Osteoblast (primary cell): ENCODE results near the gene CTNNA2. TPM values are rescaled to one million over a fixed set of nuclear protein-coding genes. Genes with fewer than 3 reads are reported as not detected.

Source experiments
- DNase-seq: peaks from one replicate; pipeline ENCODE4 v3.0.0; 2011; ENCODE audit warnings: low spot score, mixed read lengths; ENCODE audit not compliant: insufficient read length; ENCODE audit errors: missing footprints
- H2AFZ ChIP-seq: 2 replicates; pipeline ENCODE4 v1.6.0; 2011; ENCODE audit warnings: mild to moderate bottlenecking, low read length
- H3K27ac ChIP-seq: 2 replicates; pipeline ENCODE4 v1.5.1; 2011; ENCODE audit warnings: mild to moderate bottlenecking, low read depth, low read length, moderate library complexity
- H3K27me3 ChIP-seq: 2 replicates; pipeline ENCODE4 v1.6.0; 2012; ENCODE audit warnings: mild to moderate bottlenecking, control low read depth, inconsistent platforms, low read length, moderate library complexity; ENCODE audit not compliant: insufficient read depth
- H3K36me3 ChIP-seq: 2 replicates; pipeline ENCODE4 v1.5.1; 2011; ENCODE audit warnings: mild to moderate bottlenecking, low read length, control low read depth, moderate library complexity; ENCODE audit not compliant: insufficient read depth
- H3K4me1 ChIP-seq: 2 replicates; pipeline ENCODE4 v1.5.1; 2011; ENCODE audit warnings: mild to moderate bottlenecking, low read length, control low read depth, moderate library complexity; ENCODE audit not compliant: insufficient read depth
- H3K4me2 ChIP-seq: 2 replicates; pipeline ENCODE4 v1.6.0; 2011; ENCODE audit warnings: mild to moderate bottlenecking, low read length; ENCODE audit not compliant: insufficient read depth
- H3K4me3 ChIP-seq: fragments of 200-600 bp; sonication (generic); 3 replicates; pipeline ENCODE4 v1.5.1; 2012; ENCODE audit warnings: mild to moderate bottlenecking, low read length, inconsistent platforms; ENCODE audit not compliant: insufficient read depth
- H3K79me2 ChIP-seq: 2 replicates; pipeline ENCODE4 v1.6.0; 2012; ENCODE audit warnings: mild to moderate bottlenecking, low read length, control low read depth, inconsistent platforms; ENCODE audit not compliant: insufficient read depth
- H3K9me3 ChIP-seq: 2 replicates; pipeline ENCODE4 v1.5.1; 2011; ENCODE audit warnings: low read depth, low read length, control low read depth
- H4K20me1 ChIP-seq: 2 replicates; pipeline ENCODE4 v1.6.0; 2012; ENCODE audit warnings: mild to moderate bottlenecking, low read length, control low read depth; ENCODE audit not compliant: insufficient read depth
- total RNA-seq: library from RNA; depleted of rRNA; stranded (reverse); fragments of >200 nt; gene quantifications from 2 replicates; pipeline ENCODE4 v1.2.3, GENCODE V29; 2012
- TF ChIP-seq, protein P1 (sequence below): IDR thresholded peaks from 2 replicates; pipeline ENCODE4 v1.5.1; 2011; ENCODE audit warnings: mild to moderate bottlenecking, low read depth, low read length, moderate library complexity; ENCODE audit errors: extremely low read depth

CTNNA2 gene
- total RNA-seq, 1 donor: not detected

DNA sequence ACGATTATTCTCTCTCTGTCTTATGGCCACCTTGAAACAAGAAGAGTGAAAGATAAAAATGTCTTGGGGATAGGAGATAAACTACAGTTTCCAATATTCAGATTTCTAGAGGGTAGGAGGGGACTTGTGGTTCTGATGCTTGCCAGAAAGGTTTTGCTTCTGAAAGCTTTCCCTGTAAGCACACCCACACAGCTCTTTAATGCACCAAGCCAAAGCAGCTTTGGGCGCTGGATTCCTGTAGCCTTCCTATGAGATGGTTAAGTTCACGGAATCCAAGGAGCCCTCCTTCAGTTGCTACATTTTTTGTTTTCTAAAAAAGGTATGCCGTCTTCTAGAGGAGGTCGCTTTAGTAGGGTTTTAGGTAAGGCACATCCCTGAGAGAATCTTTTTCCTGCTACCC lies 786.8 kb downstream of the CTNNA2 start:
- H2AFZ ChIP-seq: no peak overlapping the region
- no peaks in the 10 kb centered on the region for H3K9me3 ChIP-seq
- H4K20me1 ChIP-seq: no peaks in the 10 kb centered on the region
- no peak overlapping the region for H3K27ac ChIP-seq
- TF ChIP-seq, protein P1, sequence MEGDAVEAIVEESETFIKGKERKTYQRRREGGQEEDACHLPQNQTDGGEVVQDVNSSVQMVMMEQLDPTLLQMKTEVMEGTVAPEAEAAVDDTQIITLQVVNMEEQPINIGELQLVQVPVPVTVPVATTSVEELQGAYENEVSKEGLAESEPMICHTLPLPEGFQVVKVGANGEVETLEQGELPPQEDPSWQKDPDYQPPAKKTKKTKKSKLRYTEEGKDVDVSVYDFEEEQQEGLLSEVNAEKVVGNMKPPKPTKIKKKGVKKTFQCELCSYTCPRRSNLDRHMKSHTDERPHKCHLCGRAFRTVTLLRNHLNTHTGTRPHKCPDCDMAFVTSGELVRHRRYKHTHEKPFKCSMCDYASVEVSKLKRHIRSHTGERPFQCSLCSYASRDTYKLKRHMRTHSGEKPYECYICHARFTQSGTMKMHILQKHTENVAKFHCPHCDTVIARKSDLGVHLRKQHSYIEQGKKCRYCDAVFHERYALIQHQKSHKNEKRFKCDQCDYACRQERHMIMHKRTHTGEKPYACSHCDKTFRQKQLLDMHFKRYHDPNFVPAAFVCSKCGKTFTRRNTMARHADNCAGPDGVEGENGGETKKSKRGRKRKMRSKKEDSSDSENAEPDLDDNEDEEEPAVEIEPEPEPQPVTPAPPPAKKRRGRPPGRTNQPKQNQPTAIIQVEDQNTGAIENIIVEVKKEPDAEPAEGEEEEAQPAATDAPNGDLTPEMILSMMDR: no peak
- H3K27me3 ChIP-seq: peaks cover 4% of the 10 kb centered on the region
- no peak overlapping the region for H3K4me2 ChIP-seq
- DNase-seq: no peak
- no peaks in the 10 kb centered on the region for H3K79me2 ChIP-seq
- H3K4me1 ChIP-seq: no peaks in the 10 kb centered on the region
- H3K36me3 ChIP-seq: no peaks in the 10 kb centered on the region
- no peak overlapping the region for H3K4me3 ChIP-seq

- Histone ChIP-seq H3K79me2 (no peaks in the 10 kb centered on the region), H3K4me1 (no peaks in the 10 kb centered on the region), H3K4me2 (no peak overlapping the region), H4K20me1 (no peaks in the 10 kb centered on the region), H3K27ac (no peak overlapping the region), H3K9me3 (no peaks in the 10 kb centered on the region), H3K36me3 (no peaks in the 10 kb centered on the region), H3K27me3 (peaks cover 4% of the 10 kb centered on the region), H2AFZ (no peak overlapping the region), H3K4me3 (no peak overlapping the region)
- no peak for DNase-seq
- TF ChIP-seq, protein P1: no peak
Measured at GRCh38 chr2:80300346-80300745, 787.5 kb downstream of the CTNNA2 start.

GRCh38 chr2:80300954-80301353 lies 788.1 kb downstream of the CTNNA2 start:
- H3K27me3 ChIP-seq: peaks cover 4% of the 10 kb centered on the region
- no peak overlapping the region for H3K27ac ChIP-seq
- peak; percentile 60 for DNase-seq
- no peak overlapping the region for H2AFZ ChIP-seq
- H3K4me2 ChIP-seq: no peak overlapping the region
- no peak overlapping the region for H3K4me3 ChIP-seq
- no peaks in the 10 kb centered on the region for H3K36me3 ChIP-seq
- TF ChIP-seq, protein P1: no peak
- no peaks in the 10 kb centered on the region for H3K9me3 ChIP-seq
- no peaks in the 10 kb centered on the region for H4K20me1 ChIP-seq
- no peaks in the 10 kb centered on the region for H3K79me2 ChIP-seq
- no peaks in the 10 kb centered on the region for H3K4me1 ChIP-seq

DNA sequence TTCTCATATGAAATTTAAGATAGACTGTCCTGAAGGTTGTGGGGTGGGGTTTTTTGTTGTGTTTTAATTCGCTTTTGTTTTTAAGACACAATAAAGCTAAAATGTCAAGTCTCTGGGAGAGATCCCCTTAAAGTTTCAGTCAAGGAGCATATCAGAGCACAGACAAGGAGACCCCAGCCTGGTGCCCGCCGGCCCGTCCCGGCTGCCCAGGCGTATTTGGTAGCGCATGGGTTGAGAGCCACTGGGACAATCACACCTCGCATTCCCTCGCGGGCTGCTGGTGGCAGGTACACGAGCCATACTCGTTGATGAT lies 789.1 kb downstream of the CTNNA2 start:
- Histone ChIP-seq H3K4me2 (no peak overlapping the region), H3K4me1 (no peaks in the 10 kb centered on the region), H3K79me2 (no peaks in the 10 kb centered on the region), H3K4me3 (no peak overlapping the region), H4K20me1 (no peaks in the 10 kb centered on the region), H3K27me3 (peaks cover 4% of the 10 kb centered on the region), H3K27ac (no peak overlapping the region), H3K9me3 (no peaks in the 10 kb centered on the region), H3K36me3 (no peaks in the 10 kb centered on the region), H2AFZ (no peak overlapping the region)
- TF ChIP-seq, protein P1: no peak
- no peak for DNase-seq
